HepG2 (cell line): ENCODE data around the gene MSI2. TPM values are rescaled to one million over a fixed set of nuclear protein-coding genes. Genes with fewer than 3 reads are reported as not detected.

Source experiments
- ATAC-seq: fragments of 200-7000 bp; cut with Tn5 transposase; 3 replicates; pipeline ENCODE4 v1.9.1; 2020; ENCODE audit warnings: mild to moderate bottlenecking, moderate library complexity
- BruUV-seq: library from RNA; stranded (reverse); fragments of 400-500 nt; replicated peaks from 2 replicates; lab custom pipeline; 2021; lab: Mats Ljungman, UMichigan
- CTCF ChIA-PET: fragments of 300-600 bp; formaldehyde crosslinking; extraction: SDS; loops from one replicate; lab custom pipeline; 2021; ENCODE audit warnings: low total read pairs, inconsistent platforms, low intra/inter-chr PET ratio; lab: Yijun Ruan, JAX
- POLR2A ChIA-PET: fragments of 350-600 bp; sonication (Branson Sonifier 250); formaldehyde crosslinking; loops from one replicate; lab custom pipeline; 2020; ENCODE audit warnings: antibody characterized with exemption, inconsistent platforms; lab: Yijun Ruan, JAX
- DNase-seq: peaks from one replicate; pipeline ENCODE4 v3.0.0-alpha.2; 2015; ENCODE audit warnings: low spot score
- FAIRE-seq: peaks from 3 replicates; lab custom pipeline; 2011; peaks lifted over from hg19 to GRCh38; lab: Jason Lieb, UNC
- H2AFZ ChIP-seq: one replicate; pipeline ENCODE4 v1.6.1; 2011; ENCODE audit warnings: low read length, inconsistent platforms
- H3K27ac ChIP-seq: fragments of 300-600 bp; 3 replicates; pipeline ENCODE4 v1.8.0; 2011; ENCODE audit warnings: mixed run types, mild to moderate bottlenecking, mixed read lengths, low read length, inconsistent platforms; ENCODE audit not compliant: insufficient read depth; ENCODE audit errors: extremely low read length
- H3K27me3 ChIP-seq, 2 experiments: fragments of 200-600 bp in 1 of 2; 2 replicates in 1 of 2; 3 replicates in 1 of 2; pipeline versions ENCODE4 v1.6.0 to v1.8.0; 2011; ENCODE audit warnings: low read length in 2 of 2, mild to moderate bottlenecking in 2 of 2, moderate library complexity in 2 of 2, inconsistent platforms in 1 of 2; ENCODE audit not compliant: insufficient read depth in 2 of 2, control insufficient read depth in 1 of 2
- H3K36me3 ChIP-seq, 2 experiments: fragments of 200-600 bp in 1 of 2; replicated peaks in 1 of 2; 2 replicates in 1 of 2; 3 replicates in 1 of 2; pipeline versions ENCODE4 v1.5.1 to v1.8.0; 2011; ENCODE audit warnings: low read length in 2 of 2, inconsistent platforms in 1 of 2; ENCODE audit not compliant: insufficient read depth in 2 of 2, control insufficient read depth in 1 of 2
- H3K4me1 ChIP-seq: 2 replicates; pipeline ENCODE4 v1.5.1; 2012; ENCODE audit warnings: low read length, inconsistent platforms; ENCODE audit not compliant: insufficient read depth
- H3K4me2 ChIP-seq: 2 replicates; pipeline ENCODE4 v1.6.0; 2011; ENCODE audit warnings: low read depth, low read length, inconsistent platforms
- H3K4me3 ChIP-seq, 3 experiments: fragments of 200-600 bp in 1 of 3; sonication (generic), shearing (Covaris generic) in 1 of 3; replicated peaks in 1 of 3; 2 replicates each; pipeline ENCODE4 v1.5.1; 2011 to 2016; ENCODE audit warnings: low read length in 3 of 3, inconsistent platforms in 2 of 3, low read depth in 2 of 3, mild to moderate bottlenecking in 2 of 3, control low read depth in 1 of 3, mixed read lengths in 1 of 3; ENCODE audit not compliant: insufficient read depth in 1 of 3
- H3K79me2 ChIP-seq: one replicate; pipeline ENCODE4 v1.6.1; 2011; ENCODE audit warnings: low read length, inconsistent platforms; ENCODE audit not compliant: insufficient read depth
- H3K9ac ChIP-seq: 2 replicates; pipeline ENCODE4 v1.6.0; 2011; ENCODE audit warnings: mild to moderate bottlenecking, low read depth, low read length, inconsistent platforms; ENCODE audit not compliant: insufficient read depth
- H3K9me3 ChIP-seq: 2 replicates; pipeline ENCODE4 v1.5.1; 2012; ENCODE audit warnings: mild to moderate bottlenecking, low read length
- H4K20me1 ChIP-seq: 2 replicates; pipeline ENCODE4 v1.6.0; 2011; ENCODE audit warnings: inconsistent platforms, mild to moderate bottlenecking, low read length, moderate library complexity; ENCODE audit not compliant: insufficient read depth
- AGO2 ChIP-seq: fragments of 200-400 bp; formaldehyde crosslinking; optimal IDR thresholded peaks from 2 replicates; pipeline ENCODE3; 2017; ENCODE audit warnings: mild to moderate bottlenecking, low read depth, low read length, moderate library complexity
- HMG20B ChIP-seq: conservative IDR thresholded peaks from 2 replicates; pipeline ENCODE4 v1.6.1; 2016; ENCODE audit warnings: missing genetic modification reagents, missing compliant biosample characterization
- SALL1 ChIP-seq: sonication (generic); formaldehyde crosslinking; IDR thresholded peaks from 2 replicates; pipeline ENCODE4 v1.8.0; 2022; ENCODE audit warnings: mild to moderate bottlenecking, missing genetic modification reagents
- ZBTB33 ChIP-seq: sonication (generic); formaldehyde crosslinking; IDR thresholded peaks from 2 replicates; pipeline ENCODE4 v1.4.0; 2020; ENCODE audit warnings: missing genetic modification reagents
- WGBS: methylation state at CpG from one replicate; pipeline ENCODE4 v1.1.6; 2017; ENCODE audit warnings: low lambda C conversion rate; 5-methylcytosine and 5-hydroxymethylcytosine counted together
- in situ Hi-C: cut with HindIII; loops from 2 replicates; pipeline ENCODE4 v1.10.0; 2017; ENCODE audit warnings: low pct_unique_long_range_greater_than_20kb; ENCODE audit not compliant: extremely low pct_ligation_motif_present
- intact Hi-C: fragments of 100-400 bp; cut with micrococcal nuclease; formaldehyde crosslinking; loops from one replicate; pipeline ENCODE4 v1.10.0; 2022; ENCODE audit not compliant: unreplicated experiment
- polyA plus RNA-seq, 8 experiments: library from polyadenylated mRNA; depleted of rRNA in 3 of 8; stranded (reverse) in 7 of 8; unstranded in 1 of 8; fragments of >200 nt; fragmentation: Illumina TruSeq in 4 of 8; extraction: Trizol in 4 of 8; gene quantifications; 2 replicates each; pipeline versions ENCODE4 v1.2.1 to v1.2.3, GENCODE V29; 2011 to 2016; ENCODE audit warnings: low read depth in 4 of 8, missing spikeins in 1 of 8, mixed read lengths in 1 of 8; ENCODE audit not compliant: insufficient read depth in 1 of 8
- total RNA-seq, 5 experiments: library from RNA; depleted of rRNA; stranded (reverse); fragments of >200 nt; fragmentation: Illumina TruSeq; extraction: Trizol; gene quantifications; 2 replicates each; pipeline ENCODE4 v1.2.3, GENCODE V29; 2016; ENCODE audit warnings: low read depth in 1 of 5

MSI2 gene
- total and polyA plus RNA-seq, 2 of the 13 experiments (the other 11 are each of a cell fraction or from before 2014, with no cell fraction given): 77.5 to 78.4 TPM

DNA sequence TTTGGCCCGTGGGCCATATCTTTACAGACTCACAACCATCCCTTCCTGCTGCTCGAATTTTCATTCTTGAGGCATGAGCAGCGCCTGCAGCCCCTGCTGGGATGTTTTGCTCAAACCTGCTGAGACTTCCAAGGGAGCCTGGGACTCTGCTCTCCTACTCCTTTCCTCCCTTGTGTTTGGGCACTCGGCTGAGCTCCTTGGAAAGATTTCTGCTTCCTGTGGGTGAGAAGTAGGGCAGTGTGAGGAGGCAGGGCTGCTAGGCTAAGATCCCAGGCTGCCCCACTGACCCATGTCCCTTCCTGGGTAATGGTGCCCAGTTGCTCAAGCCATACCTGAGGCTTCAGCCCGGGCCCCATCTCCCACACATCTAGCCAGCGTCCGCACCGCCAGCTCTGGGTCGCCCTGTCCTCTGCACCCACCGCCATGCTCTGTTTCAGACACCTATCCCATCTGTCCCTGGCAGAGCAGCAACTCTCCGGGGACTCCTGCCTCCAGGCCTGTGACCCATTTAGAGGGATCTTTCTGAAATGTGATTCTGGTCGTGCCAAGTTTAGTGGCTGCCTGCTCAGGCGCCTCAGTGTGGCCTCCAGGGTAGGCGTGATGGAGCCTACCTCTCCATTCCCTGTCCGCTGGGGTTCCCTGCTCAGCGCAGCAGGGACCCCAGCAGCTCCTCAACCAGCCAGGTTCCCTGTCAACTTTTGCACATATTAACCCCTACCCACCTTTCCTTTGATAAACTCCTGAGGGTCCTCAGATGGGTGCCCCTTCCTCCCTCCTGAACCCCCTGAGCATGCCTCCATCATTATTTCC lies 298.7 kb downstream of the MSI2 start:
- no peak overlapping the region for H3K4me2 ChIP-seq
- intact Hi-C loops (no loop called here), in situ Hi-C loops (no loop called here)
- 94% methylated on average over 15 of the region's 16 CpGs for WGBS
- H3K9ac ChIP-seq: no peak overlapping the region
- no peak for ATAC-seq
- no peaks in the 10 kb centered on the region for H3K79me2 ChIP-seq
- peaks cover 73% of the 10 kb centered on the region for H3K4me1 ChIP-seq
- H3K9me3 ChIP-seq: no peaks in the 10 kb centered on the region
- CTCF ChIA-PET: no interaction called here
- peak; percentile 31 for TF ChIP-seq AGO2
- TF ChIP-seq HMG20B: 0 out of 2 replicates have a peak, but pooled peaks have one; percentile 10
- TF ChIP-seq SALL1 (CRISPR knock-in tag): no peak
- TF ChIP-seq ZBTB33 (CRISPR knock-in tag): peak; percentile 9; the same call in 1 of the 2 replicates
- no peak for DNase-seq
- H2AFZ ChIP-seq: no peak overlapping the region
- POLR2A ChIA-PET: interaction anchor here (0.6 to 1.6 kb wide), 2 partner anchors 37 to 41 kb away, joined by 3 to 8 read pairs; no protein-coding TSS in a partner anchor
- no peak overlapping the region for H3K4me3 ChIP-seq
- no peaks in the 10 kb centered on the region for H4K20me1 ChIP-seq
- no peak overlapping the region for H3K27ac ChIP-seq
- no peaks in the 10 kb centered on the region for H3K27me3 ChIP-seq
- BruUV-seq: no TSS peak
- FAIRE-seq: no peak
- peaks cover 1 to 20% of the 10 kb centered on the region in 2 experiments; a peak in 3 of 5 replicates for H3K36me3 ChIP-seq
